ENCODE data around the gene CCDC47.

CCDC47 gene

GRCh38 chr17:63718988-63719387 lies 54.4 kb downstream of the CCDC47 start:
- no peak for DNase-seq

- DNase-seq: no peak
These were observed 57.0 kb downstream of the CCDC47 start for GRCh38 chr17:63716426-63716825.

DNA sequence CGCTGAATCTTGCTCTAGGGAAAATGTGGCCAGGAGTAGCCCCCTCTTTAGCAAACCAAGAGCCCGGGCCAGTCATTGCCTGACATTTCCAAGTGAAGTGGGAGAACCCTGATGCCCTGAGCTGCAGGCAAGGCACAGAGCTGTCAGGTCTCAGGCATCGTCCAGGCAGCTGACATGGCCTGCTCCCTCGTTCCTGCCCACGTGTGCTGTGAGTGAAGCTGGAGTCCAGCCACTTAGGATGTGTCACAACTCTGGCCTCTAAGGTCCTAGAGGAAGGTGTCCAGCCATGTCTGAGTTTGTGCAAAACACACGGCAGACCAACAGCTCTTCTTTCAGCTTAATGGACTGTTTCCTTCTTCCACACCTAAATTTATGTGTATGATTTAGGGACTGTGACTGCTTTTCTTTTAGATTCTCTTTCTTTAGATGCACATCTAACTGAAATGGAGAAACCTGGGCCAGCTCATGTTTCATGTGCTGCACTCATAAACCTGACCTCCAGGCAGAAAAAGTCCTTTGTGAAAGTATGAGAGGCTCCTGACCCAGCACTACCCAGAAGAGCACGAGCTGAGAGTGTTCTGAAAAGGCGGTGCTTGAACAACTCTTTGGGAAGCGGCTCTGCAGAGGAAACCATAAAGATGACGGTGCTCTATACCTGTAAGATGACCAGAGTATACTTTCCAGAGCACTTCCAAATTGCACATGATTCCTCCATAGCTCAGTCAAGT lies 58.7 kb downstream of the CCDC47 start:
- DNase-seq: no peak

DNA sequence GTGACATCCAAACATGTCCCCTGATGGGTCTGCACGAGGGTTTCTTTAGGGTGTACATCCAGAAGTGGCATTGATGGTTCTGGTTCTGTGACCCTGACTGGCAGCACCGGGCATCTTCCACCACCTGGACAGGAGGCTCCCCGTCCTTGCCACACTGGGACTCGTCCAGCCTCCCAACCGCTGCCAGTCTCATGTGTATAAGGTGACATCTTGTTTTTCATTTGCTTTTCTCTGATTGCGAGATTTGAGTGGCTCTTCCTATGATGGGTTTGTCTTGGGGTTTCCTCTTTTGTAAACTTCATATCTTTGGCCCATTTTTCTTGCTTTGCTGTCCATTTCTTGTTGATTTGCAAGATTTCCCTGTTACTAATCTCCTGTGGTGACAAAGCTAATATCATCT lies 64.3 kb downstream of the CCDC47 start:
- DNase-seq: no peak

DNA sequence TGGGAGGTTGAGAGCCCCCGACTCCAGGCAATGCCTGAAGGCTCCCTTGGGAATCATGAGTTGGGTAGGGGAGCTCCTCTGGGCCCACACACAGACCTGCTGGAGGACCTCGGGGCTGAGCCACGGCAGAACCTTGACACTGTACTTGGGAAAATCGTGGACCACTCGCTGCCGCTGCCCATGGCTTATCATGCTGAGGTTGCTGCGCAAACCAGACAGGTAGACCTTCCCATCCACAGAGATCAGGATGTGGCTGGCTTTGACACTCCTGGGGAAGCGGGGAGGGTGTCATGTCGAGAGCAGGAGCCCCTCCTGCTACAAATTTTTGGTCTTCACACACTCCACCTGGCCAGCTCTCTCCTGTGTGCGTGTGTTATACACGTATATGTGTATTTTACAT lies 66.2 kb downstream of the CCDC47 start:
- no peak for DNase-seq

- DNase-seq: no peak
These were observed 66.9 kb downstream of the CCDC47 start for GRCh38 chr17:63706336-63707082.

DNA sequence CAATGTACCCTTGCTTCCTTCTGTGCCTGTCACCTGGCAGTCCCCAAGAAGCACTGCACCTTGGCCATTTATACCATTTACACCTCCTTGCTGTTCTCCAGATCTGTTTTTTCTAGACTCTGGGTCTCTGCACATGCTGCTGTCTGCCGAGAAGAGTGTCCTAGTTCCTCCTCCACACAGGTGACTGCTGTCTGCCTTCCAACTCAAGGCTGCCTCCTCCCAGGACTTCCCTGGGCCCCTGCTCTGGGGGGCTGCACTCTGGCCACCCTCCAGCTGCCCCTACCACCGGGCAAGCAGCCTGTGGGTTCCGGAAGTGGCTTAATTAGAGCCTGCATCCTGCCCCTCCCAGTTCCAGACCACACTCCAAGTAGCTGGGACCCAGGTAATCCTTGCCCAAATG lies 67.7 kb downstream of the CCDC47 start:
- DNase-seq: no peak

DNA sequence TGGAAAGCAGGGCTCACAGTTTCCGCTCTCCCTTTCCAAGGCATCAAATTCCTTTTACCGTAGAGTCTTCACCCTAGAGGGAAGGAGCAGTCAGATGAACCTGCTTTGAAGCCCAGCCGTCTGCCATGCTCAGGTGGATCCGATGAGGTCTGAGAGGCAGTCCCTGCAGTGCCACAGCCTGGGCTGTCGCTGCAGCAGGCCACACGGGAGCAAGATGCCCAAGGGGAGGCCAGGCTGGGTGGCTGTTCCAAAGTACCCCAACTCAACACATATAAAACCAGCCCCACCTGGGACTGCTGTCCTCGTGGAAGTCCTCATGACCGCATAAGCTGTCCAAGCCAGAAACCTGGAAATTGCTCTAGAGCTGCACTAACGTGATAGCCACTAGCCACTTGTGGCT lies 68.6 kb downstream of the CCDC47 start:
- no peak for DNase-seq

GRCh38 chr17:63704259-63704576 lies 69.2 kb downstream of the CCDC47 start:
- no peak for DNase-seq

- no peak for DNase-seq
These were observed 69.7 kb downstream of the CCDC47 start for GRCh38 chr17:63703556-63704258.

DNA sequence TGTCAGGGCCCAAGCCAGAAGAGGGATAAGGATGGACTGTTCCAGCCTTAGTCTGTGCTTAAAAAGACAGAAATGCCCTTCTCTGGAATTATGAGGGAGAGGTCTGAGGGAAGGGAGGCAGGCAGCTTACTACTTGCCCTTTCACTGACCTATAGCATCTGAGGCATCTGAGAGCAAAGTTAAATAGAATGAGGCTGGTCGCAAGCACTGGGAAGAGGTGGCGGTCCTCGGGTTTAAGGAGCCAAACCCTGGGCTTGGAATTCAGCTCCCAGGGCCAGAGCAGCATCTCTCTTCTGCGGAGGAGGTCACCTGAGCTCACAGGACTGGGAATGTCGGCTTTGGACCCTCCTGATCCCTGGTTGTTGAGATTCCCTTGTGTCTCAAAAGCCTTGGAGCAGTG lies 70.4 kb downstream of the CCDC47 start:
- no peak for DNase-seq

GRCh38 chr17:63702721-63703015 lies 70.7 kb downstream of the CCDC47 start:
- no peak for DNase-seq

DNA sequence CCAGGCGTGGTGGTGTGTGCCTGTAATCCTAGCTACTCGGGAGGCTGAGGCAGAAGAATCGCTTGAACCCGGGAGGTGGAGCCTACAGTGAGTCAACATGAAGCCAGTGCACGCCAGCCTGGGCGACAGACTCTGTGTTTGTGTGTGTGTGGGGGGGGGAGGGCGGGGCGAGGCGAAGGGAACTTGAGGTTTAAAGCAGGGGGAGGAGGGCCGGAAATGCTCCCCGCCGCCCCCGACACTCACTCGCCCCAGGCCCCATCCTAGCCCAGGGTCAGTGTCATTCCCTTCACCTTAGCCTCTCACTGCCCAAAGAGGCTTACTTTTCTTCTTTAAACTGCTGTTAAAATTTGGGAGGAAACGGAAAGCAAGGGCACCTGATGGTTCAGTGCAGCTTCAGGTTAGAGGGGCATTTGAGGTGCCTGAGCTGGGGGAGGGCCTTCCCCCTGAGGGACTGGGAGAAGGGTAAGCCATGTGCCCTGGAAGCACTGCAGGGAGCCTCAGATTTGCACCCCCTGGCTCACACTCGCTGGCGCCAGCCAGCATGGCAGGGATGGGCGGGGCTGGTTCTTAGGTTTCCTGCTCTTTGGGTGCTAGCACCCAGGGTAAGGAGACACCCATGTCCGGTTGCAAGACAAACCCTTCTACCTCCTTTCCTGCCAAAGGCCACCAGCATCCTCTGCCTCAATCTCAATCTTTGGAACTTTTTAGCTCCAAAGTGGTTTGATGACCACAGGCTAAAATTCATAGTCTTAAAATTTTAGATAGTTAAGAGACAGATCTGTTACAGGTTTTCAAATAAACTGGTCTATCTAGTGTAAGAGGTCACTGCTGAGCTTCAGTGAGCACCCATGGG lies 71.3 kb downstream of the CCDC47 start:
- DNase-seq: peak; percentile 84

DNA sequence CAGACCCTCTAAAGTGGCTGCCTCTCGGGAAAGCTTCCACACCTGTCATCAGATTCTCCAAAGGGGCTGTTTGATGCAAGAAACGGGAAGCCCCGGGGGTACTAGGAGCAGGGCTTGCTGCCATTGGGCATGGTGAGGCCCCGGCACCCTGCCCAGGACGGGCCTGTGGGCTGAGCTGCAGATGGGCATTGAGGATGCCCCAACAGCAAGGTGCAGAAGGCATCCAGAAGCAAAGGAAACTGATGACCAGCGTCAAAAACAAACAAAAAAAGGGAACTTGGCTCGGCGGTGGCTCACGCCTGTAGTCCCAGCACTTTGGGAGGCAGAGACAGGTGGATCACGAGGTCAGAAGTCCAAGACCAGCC lies 72.0 kb downstream of the CCDC47 start:
- no peak for DNase-seq

GRCh38 chr17:63700528-63701455 lies 72.6 kb downstream of the CCDC47 start:
- peak; percentile 51 for DNase-seq

DNA sequence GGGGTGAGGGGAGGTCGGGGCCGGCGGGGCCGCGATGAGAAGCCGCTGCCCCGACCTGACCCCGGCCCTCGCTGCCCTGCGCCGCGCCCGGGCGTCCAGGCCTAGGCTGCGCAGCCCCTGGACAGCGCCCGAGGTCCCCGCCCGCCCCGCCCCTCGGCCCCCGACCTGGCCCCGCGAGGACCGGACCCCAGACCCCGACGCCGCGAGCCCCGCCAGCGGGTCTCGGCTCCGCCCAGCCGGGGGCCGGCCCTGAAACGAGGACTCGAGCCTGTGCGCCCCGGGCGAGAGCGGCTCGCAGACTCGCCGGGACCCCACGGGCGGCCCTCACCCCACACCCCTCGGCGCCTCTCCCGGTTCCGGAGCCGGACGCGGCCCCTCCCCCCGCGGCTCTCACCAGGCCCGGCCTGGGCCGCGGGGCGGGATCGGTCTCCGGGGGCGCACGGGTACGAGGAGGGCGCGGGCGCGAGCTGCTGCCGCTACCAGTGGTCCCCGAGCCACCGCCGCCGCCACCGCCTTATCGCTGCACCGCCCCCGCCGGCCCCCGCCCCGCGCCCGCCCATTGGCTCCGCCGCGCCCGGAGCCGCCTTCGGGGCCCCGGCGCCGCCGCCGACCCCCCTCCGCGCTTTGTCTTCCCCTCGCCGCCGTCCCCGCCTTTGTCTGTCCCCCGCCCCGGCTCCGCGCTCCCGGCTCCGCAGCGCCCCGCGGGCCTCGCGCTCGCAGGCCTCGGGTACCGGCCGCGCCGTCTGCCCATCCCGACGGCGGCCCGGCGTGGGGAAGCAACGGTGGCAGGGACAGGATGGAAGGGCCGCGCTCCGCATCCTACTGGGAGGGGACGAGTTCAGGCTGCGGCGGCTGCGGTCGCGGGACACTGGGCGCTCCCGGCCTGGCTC lies 73.5 kb downstream of the CCDC47 start, which contains the start of gene LIMD2:
TSS of gene LIMD2 (minus strand) at position 488 of the 890 bp plus-strand sequence. CDS start 827 bp downstream, outside the sequence.
- DNase-seq: peak; percentile 70

DNA sequence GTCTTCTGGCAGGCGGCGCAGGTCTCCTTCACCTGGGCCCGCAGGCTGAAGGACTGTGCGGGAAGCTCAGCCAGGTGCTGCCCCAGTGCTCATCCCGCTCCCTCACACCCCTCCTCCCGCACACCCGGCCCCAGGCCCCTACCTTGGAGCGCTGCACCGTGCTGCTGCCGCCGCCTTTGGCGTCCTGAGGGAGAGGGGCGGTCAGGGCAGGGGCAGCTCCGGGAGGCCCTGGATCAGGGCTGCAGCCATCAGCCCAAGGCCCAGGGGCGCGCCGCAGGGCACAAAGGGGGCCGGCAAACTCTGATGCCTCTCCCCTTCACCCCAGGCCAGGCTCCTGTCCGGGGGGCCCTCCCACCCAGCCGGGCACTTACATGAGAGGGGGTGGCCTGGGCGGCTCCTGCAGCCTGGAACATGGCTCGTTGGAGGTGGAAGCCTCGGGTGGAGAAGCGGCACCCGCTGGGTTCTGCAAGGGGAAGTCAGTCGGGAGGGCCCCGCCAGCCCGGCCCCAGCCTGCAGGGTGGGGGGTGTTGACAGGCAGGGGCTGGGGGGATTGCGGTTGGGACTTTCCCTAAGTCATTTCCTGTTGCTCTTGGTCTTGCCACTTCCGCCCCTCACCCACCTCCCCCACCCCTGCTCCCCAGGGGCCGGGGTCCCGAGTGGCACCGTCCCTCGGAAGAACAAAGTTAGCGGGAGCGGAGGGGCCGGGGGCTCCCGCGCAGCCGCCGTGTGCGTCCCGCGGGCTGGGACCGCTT lies 74.3 kb downstream of the CCDC47 start:
- DNase-seq: peak; percentile 74

DNA sequence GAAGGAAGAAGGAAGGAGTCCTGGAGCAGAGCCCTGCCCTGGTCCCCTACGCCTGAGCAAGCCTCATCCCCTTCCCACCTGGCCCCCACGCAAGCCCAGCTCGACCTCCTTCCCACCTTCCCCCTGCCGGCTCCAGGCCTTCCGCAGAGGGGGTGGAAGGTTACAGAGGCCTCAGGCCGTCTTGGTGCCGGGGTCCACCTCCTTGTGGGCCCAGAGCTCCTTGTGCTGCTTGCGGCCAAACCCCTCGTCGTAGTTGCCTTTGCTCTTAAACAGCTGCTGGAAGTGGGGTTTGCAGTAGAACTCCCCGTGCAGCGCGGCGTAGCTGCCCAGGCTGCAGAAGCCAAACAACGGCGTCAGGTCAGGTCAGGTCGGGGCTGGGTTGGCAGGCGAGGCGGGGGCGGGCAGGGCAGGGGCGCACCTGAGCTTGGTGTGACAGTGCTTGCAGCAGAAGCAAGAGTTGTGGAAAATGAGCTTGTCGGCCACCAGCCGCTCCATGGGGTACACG lies 75.0 kb downstream of the CCDC47 start:
- peak; percentile 42 for DNase-seq

DNA sequence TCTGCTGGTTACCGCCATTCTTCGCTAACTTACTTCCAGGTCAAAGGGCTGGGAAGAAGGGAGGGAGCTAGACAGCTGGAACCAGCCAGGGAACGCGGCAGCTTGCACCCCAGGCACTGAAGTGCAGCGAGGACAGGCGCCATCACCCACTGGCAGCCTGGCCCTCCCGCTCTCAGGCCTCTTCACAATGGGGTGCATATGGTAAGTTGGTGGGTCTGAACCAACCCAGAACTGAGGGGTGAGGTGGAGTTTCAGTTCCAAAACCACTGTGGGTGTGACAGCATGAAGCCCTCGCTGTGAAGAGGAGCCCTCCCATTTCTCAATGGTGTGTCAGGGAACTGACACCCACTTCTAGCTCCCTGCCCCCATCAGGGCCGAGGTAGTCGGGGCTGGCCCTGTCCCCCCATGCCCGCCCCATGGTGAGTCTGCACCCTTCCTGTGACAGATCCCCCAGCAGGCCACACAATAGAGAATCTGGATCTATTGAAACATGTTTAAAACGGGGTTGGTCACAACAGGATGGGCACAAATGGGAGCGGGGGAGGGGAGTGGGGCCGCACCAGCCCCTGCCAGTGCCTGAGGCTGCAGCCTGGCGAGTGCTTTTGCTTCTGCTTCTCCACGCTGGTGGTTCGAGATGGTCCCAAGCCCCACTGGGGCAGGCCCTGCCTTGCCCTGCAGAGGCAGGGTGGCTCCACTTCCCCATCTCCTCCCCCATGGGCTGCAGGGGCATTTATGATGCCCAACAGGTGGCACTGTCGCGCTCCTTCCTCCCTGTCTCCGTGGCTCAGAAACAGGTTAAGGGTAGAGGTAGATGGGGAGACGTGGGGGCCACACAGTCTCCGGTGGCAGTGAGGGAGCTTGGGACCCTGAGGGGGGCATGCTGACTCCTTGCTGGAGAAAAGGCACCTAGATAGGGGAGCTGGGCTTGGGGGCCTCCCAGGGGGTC lies 75.8 kb downstream of the CCDC47 start:
- DNase-seq: peak; percentile 81

Data from stimulated activated CD4-positive, alpha-beta T cell treated with anti-CD3 and anti-CD28 coated beads, Interleukin-1b, Interleukin-23, amount 100 ng/mL, for 48 hours (primary cell).